ENCODE measurements around the gene MMP20. TPM values are rescaled to one million over a fixed set of nuclear protein-coding genes. Genes with fewer than 3 reads are reported as not detected.

Gene MMP20
- total and polyA plus RNA-seq, 7 donors, result not detected

DNA sequence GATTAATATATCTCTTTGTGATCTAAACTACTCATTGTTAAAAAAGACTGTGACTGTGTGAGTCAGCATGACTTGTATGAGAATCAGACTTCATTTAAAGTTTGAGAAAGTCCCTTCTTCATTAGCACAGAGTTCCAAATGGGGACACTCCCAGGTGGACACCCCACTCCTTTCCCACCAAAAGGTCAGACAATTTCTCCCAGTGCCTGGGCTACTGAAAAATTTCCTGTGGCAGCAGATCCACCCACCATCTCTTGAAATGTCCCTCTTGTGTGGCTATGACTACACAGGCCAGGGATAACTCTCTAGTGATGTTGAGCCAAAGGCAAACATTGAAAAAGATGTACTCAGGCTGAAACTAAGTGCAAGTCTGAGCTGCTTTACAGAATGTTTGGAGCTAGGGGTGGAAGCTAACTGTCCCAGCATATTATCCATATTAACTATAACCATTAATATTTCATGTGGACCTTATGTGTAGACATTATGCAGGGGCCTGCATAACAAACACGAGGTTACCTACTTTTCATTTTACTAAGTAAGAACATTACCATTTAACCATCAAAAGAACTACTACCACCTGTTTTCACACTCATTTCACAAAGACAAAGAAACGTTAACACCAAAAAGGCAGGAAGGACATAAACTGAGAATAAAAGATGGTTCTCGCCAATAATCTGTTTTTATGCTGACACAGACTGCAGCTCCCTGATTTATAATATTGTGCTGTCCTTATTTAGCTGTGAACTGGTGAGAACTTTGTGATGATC, 44.8 kb downstream of the MMP20 start:
- no peak overlapping the region for H3K27ac ChIP-seq
- WGBS, 3 donors, result 57 to 63% (median 61%) methylated on average over 3 of the region's 3 CpGs
- no peak for DNase-seq
- no peaks in the 10 kb centered on the region for H3K36me3 ChIP-seq (ENCODE audit: insufficient read depth in 1 of 2, low read depth in 1 of 2)
- TF ChIP-seq, protein P1, sequence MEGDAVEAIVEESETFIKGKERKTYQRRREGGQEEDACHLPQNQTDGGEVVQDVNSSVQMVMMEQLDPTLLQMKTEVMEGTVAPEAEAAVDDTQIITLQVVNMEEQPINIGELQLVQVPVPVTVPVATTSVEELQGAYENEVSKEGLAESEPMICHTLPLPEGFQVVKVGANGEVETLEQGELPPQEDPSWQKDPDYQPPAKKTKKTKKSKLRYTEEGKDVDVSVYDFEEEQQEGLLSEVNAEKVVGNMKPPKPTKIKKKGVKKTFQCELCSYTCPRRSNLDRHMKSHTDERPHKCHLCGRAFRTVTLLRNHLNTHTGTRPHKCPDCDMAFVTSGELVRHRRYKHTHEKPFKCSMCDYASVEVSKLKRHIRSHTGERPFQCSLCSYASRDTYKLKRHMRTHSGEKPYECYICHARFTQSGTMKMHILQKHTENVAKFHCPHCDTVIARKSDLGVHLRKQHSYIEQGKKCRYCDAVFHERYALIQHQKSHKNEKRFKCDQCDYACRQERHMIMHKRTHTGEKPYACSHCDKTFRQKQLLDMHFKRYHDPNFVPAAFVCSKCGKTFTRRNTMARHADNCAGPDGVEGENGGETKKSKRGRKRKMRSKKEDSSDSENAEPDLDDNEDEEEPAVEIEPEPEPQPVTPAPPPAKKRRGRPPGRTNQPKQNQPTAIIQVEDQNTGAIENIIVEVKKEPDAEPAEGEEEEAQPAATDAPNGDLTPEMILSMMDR (IDR thresholded peaks at IDR 0.05), result no peak
- H3K4me3 ChIP-seq, result no peak overlapping the region
- no peaks in the 10 kb centered on the region for H3K27me3 ChIP-seq (ENCODE audit: insufficient read depth in 3 of 3, low read length in 2 of 3)
- no peak for ATAC-seq
- H3K4me1 ChIP-seq, result no peaks in the 10 kb centered on the region
- intact Hi-C loops (cut with DNase I), result no loop called here
- H3K9me3 ChIP-seq, result no peaks in the 10 kb centered on the region

DNA sequence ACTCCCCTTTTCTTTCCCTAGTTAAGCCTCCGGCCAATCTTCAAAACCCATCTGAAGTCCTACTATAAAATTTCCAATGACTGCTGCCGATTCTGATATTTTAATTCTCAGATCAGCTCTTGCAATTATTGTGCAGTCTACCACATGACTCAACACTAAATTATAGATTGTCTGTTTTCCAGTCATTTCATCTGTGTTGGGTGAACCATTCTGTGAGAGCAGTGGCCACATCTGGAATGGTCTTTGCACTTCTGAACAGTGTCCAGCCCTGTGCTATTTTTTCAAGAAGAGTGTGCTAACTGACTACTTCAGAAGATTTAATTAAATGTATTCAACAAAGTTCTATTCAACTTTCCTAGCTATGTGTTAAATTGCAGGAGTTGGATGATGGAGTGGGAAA, 47.4 kb downstream of the MMP20 start:
- WGBS, 3 donors, result 53 to 85% (median 72%) methylated on average over 2 of the region's 2 CpGs
- no peak overlapping the region for H3K4me3 ChIP-seq
- no peaks in the 10 kb centered on the region for H3K4me1 ChIP-seq
- H3K27ac ChIP-seq, result no peak overlapping the region
- H3K9me3 ChIP-seq, result no peaks in the 10 kb centered on the region
- H3K36me3 ChIP-seq (ENCODE audit: insufficient read depth in 1 of 2, low read depth in 1 of 2), result no peaks in the 10 kb centered on the region
- intact Hi-C loops (cut with DNase I), result no loop called here
- TF ChIP-seq, protein P1 (IDR thresholded peaks at IDR 0.05), result no peak
- DNase-seq (no peak), ATAC-seq (no peak)
- H3K27me3 ChIP-seq (ENCODE audit: insufficient read depth in 3 of 3, low read length in 2 of 3), result no peaks in the 10 kb centered on the region

DNA sequence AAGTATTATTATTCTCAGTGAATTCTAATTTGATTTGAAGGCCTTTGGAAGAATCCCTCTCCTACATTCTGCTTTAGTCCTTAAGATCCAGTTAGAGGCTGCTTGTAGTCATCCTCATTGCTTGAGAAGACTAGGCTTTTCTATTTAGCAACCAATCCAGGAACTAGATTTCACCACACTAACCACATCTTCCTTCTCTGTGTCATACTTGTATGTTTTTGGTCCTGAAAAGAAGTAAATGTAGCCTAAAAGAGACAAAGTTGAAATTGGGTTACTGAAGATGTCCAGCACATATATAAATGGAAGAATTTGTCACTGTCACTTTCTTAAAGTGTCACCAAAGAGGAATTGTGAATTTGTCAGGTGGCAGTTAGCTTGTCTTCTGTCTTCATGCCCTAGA, 48.0 kb downstream of the MMP20 start:
- intact Hi-C loops (cut with DNase I), result no loop called here
- H3K27me3 ChIP-seq (ENCODE audit: insufficient read depth in 3 of 3, low read length in 2 of 3), result no peaks in the 10 kb centered on the region
- ATAC-seq, result no peak
- no peak for DNase-seq
- TF ChIP-seq, protein P1 (IDR thresholded peaks at IDR 0.05), result no peak
- no peaks in the 10 kb centered on the region for H3K9me3 ChIP-seq
- no peak overlapping the region for H3K27ac ChIP-seq
- no peaks in the 10 kb centered on the region for H3K36me3 ChIP-seq (ENCODE audit: insufficient read depth in 1 of 2, low read depth in 1 of 2)
- H3K4me1 ChIP-seq, result no peaks in the 10 kb centered on the region
- H3K4me3 ChIP-seq, result no peak overlapping the region

DNA sequence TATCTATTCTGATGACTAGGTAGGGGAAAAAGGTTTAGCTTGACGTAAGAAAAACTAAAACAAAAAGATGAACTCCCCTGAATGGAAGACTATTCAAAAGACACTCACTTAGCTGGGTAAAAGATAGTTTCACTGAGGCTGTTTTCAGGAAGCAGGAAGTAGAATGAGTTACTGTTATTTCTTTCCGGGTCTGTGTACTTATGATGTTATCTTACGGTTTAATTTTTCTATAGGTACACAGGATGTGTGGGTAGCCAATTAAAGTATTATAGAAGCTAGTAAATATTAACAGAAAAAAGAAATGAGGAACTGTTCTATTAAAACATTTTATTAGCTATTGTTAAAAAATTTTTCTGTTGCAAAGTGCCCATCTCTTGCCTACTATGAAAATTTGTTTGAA, 48.8 kb downstream of the MMP20 start:
- Histone ChIP-seq H3K4me1 (no peaks in the 10 kb centered on the region), H3K36me3 (ENCODE audit: insufficient read depth in 1 of 2, low read depth in 1 of 2) (no peaks in the 10 kb centered on the region), H3K27ac (no peak overlapping the region), H3K27me3 (ENCODE audit: insufficient read depth in 3 of 3, low read length in 2 of 3) (no peaks in the 10 kb centered on the region), H3K4me3 (no peak overlapping the region), H3K9me3 (no peaks in the 10 kb centered on the region)
- DNase-seq (no peak), ATAC-seq (no peak)
- intact Hi-C loops (cut with DNase I), result no loop called here
- TF ChIP-seq, protein P1 (IDR thresholded peaks at IDR 0.05), result no peak
- WGBS, 3 donors, result 74 to 80% (median 77%) methylated on average over 3 of the region's 3 CpGs

DNA sequence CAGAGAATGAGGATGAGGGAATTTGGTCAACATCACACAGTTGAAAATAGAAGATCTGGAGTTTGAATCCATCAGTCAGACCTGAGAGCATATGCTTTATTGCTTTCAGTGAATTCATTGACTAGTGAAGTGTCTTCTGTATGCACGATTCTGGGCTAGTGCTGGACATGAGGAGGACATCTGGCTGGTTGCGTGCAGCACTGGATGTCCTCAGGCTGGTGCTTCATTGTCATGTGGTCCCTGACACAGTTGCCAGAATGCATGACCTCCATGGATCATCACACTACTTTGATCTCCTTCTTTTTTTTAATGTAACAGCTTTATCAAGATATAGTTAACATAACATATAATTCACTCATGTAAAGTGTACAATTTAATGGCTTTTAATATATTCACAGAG, 50.1 kb downstream of the MMP20 start:
- intact Hi-C loops (cut with DNase I), result no loop called here

More for the DNA sequence above, 50.1 kb downstream of the MMP20 start:
- WGBS, 3 donors, result 82 to 87% (median 82%) methylated on average over 2 of the region's 2 CpGs
- Histone ChIP-seq H3K4me1 (no peaks in the 10 kb centered on the region), H3K9me3 (no peaks in the 10 kb centered on the region), H3K27me3 (ENCODE audit: insufficient read depth in 3 of 3, low read length in 2 of 3) (no peaks in the 10 kb centered on the region), H3K36me3 (ENCODE audit: insufficient read depth in 1 of 2, low read depth in 1 of 2) (no peaks in the 10 kb centered on the region), H3K4me3 (no peak overlapping the region), H3K27ac (no peak overlapping the region)
- ATAC-seq, result no peak
- TF ChIP-seq, protein P1 (IDR thresholded peaks at IDR 0.05), result no peak
- no peak for DNase-seq
